SW 1271 (cell line): ENCODE data around the gene MAP1LC3B.
"Not testable (repeated sequence)": the region's sequence is repeated elsewhere in the genome, so short reads cannot be mapped to it uniquely, and the experiment has no call there.

Experiments used
- DNase-seq, 2 experiments: peaks; one replicate each; lab custom pipeline; 2025; lab: John Stamatoyannopoulos, UW

MAP1LC3B gene

DNA sequence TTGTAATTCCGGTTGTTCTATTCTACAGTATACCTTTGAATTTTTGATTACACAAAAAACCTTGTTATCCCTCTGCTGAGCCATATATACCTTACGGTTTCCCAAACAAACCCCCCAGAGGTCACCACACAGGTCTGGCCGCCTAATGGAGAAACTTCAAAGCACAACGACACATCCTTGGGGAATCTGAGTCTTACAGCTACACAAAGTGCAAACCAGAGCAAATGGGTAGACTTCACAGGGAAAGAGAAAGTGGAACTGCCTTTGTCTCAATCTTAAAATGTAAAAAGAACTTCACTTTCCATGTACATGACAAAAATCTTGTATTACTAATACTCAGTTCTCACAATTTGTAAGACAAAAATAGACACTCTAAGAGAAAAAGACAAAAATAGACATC lies 11.3 kb upstream of the MAP1LC3B start:
- no peak for DNase-seq

DNA sequence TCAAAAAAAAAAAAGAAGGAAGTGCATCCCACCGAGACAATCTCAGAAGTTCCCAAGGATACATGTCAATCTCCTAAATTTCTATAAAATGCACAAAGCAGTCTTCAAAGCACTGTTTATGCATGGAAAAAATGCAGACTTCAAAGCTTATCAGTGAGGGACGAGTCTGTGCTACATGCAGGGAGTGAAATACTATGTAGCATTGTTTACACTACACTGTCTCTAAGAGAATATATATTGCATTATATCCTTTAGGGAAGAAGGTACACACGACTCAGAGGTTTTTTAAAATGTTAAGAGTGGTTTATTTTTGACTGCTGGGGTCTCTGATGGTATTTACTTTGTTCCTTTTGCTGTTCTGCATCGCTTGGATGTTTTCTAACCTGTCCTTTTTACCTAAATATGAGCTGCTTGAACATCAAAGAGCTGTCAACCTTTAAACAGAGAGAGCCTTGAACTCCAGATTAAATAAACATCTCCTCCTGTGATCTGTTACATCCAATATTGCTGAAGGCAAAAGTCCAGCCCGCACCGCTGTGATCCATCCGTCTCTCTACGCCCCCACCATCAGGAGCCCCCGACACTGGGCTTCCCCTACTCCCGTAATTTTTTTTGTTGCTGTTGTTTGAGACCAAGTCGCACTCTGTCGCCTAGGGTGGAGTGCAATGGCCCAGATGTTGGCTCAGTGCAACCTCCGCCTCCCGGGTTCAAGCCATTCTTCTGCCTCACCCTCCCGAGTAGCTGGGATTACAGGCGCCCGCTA lies 9.9 kb upstream of the MAP1LC3B start:
- DNase-seq = no peak

GRCh38 chr16:87383505-87384161 lies 8.5 kb upstream of the MAP1LC3B start, which contains the start of gene FBXO31:
Gene FBXO31 (minus strand): TSS chr16:87383776. CDS start chr16:87383744, 32 bp downstream.
- DNase-seq = peak; percentile 61 to 83

DNA sequence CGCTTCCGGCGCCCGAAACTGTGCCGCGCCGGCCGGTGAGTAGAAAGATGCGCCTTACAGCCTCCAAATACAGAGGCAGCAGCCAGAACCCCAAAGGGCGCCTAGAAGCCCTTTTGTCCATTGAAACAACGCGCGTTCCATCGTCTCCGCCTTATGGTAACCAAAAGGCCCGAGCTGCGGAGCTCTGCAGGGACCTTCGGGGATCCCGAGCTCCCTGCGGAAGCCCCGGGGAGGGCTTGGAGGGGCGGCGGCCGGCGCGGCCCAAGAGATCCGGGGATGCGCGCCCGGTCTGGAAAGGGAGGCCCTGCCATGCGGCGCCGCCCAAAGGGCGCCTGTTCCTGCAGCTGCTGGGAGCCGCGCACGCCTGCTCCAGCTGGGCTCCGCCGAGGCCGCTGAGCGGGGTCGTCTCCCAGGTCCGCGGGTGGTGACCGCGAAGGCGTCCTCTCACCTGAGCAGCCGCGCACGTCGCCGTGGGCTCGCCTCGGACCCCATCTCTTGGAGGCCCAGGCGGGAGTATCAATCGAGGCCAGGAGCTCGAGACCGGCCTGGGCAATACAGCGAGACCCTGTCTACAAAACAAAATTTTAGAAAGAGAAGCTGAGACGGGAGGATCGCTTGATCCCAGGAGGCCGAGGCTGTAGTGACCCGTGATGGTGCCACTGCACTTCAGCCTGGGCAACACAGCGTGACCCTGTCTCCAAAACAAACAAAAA lies 7.8 kb upstream of the MAP1LC3B start:
- DNase-seq = no peak

DNA sequence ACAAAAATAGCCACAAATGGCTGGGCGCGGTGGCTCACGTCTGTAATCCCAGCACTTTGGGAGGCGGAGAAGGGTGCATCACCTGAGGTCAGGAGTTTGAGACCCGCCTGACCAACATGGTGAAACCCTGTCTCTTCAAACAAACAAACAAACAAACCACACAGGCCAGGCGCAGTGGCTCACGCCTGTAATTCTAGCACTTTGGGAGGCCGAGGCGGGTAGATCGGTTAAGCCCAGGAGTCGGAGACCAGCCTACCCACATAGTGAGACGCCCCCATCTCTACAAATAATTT lies 7.3 kb upstream of the MAP1LC3B start:
- DNase-seq = not testable (repeated sequence)

DNA sequence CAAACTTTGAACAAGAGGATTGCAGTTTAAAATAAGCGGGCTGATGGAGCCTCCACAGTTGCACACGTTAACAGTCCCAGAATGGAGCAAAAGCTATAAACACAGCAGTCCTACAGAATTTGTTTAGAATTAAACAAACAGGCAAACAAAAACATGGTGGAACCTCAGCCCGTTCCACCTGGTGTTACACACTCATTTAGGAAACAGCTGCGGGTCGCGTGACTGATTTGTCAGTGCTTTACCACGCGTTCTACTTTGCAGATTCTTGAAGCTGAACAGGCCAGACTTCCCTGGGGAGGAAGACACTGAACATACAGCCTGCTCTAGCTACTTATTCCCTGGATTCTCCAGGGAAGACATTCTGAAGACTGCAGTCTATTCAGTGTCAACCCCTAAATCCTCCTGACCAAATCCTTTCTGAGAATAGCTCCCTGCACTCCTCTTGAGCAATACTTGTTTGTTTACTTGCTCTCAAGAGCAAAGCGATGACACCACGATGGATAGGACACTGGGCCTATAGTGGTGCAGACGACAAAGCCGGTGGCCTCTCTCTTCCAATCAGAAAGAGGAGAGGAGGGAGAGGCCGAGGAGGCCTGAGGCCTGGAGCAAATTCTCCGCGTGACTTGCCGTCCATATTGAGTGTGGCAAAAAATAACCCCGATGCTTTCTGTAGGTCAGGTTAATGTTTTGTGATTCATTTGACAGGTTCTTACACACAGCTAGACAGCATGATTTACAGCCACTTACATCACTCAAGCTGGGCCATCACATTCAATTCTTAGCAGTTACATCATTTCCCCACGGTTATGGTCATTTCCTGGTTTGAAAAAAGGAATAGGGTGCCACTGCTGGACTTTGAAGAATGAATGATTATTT lies 4.0 kb upstream of the MAP1LC3B start:
- peak; percentile 97 to 98 for DNase-seq

- DNase-seq = no peak
Measured at GRCh38 chr16:87388818-87389134, 3.4 kb upstream of the MAP1LC3B start.

DNA sequence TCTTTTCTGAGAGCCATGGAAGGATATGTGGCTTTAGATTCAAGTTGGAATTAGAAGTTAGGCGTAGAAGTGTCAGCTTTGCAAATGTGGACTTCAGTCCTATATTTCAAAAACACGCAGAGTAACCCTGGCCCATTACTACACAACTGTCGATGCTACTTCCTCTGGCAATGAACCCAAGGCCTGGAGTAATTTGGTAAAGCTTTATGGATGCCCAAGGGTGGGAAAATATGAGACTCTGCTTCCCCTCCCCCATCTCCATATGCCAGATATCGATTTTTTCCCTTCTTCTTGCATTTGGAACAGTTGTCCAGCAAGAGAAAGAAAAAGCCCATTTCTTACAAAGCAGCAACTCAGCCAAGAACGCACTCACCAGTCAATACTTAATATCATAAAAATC lies 2.9 kb upstream of the MAP1LC3B start:
- DNase-seq = no peak

DNA sequence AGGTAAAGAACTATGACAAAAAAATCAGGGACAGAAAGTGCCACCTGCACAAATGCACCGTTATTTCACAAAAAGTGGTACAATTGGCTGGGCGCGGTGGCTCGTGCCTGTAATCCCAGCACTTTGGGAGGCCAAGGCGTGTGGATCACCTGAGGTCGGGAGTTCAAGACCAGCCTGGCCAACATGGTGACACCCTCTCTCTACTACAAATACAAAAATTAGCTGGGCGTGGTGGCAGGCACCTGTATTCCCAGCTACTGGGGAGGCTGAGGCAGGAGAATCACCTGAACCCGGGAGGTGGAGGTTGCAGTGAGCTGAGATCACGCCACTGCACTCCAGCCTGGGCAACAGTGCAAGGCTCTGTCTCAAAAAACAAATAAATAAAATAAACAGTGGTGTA lies 2.2 kb upstream of the MAP1LC3B start:
- DNase-seq = not testable (repeated sequence)

DNA sequence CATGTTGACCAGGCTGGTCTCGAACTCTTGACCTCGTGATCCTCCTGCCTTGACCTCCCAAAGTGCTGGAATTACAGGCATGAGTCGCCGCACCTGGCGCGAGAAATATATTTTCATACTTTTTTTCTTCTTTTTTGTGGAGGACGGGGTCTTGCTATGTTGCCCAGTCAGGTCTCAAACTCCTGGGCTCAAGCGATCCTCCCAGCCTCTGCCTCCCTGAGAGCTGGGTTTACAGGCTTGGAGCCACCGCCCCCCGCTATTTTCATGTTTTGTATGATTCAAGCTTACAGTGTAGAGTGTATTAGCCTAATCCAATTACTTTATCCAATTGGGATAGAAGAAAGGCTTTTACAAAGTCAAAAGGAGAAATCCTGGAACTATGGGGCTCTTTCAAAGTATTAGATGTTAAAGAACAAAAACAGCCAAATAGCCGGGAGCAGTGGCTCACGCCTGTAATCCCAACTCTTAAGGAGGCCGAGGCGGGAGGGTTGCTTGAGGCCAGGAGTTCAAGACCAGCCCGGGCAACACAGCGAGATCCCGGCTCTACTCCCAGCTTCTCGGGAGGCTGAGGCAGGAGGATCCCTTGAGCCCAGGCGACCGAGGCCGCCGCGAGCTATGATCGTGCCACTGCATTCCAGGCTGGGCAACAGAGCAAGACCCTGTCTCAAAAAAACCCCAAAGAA lies 1.4 kb upstream of the MAP1LC3B start:
- no peak for DNase-seq

GRCh38 chr16:87391324-87391949 lies 699 bp upstream of the MAP1LC3B start:
- no peak for DNase-seq

DNA sequence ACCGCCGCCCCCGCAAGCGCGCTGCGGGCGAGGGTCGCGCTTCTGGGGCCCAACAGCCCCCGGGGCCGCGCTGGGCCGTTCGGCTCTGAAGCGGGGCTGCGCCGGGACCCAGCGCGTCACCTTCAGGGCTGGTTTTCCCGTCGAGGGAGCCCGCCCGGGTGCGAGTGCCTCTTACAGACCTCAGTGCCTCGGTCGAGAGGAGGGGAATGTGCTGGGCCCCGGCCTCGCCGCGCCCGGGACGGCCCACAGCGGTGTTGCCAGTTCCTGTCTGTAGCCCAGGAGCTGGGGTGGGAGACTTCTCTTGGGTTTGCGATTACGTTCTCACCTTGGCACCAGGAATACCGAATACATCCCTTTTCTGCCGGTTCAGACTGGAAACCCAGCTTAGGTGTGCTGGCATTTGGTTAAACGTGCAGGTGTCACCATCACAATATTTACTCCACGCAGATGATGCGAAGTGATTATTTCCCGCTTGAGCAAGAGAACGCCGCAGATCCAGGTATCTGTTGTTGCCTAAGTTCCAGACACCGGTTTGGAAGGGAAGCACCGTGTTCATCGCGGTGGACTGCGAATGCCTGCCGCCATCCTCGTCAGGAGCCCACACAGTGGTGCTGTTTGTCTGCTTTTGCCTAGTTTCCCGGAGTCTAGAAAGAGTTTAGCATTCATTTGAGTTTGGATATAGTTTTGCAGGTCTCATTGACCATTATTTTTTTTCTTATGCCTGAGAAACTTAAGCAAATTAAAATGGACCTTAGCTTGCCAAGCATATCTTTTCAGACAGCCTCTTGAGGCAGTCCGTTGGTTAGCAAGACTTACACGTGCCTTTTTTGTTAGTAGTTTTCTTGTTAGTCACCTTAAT lies 914 bp downstream of the MAP1LC3B start:
- DNase-seq = peak in 1 of 2 experiments; percentile 52

DNA sequence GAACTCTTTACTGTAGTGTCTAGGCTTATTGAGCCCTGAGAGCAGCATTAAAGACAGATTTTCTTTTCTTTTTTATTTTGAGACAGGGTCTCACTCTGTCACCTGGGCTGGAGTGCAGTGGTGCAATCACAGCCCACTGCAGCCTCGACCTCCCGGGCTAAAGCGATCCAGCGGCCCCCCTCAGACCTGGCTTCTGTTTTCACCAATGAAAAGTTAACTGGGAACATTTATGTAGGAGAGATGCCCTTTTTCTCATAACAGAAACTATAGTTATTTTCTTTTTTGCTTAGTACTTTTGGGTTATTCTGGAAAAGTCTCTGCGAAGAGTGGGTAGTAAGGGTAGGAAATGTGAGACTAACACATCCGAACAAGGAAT lies 1.5 kb downstream of the MAP1LC3B start:
- no peak for DNase-seq

GRCh38 chr16:87395181-87395842 lies 3.2 kb downstream of the MAP1LC3B start:
- DNase-seq = no peak

GRCh38 chr16:87404764-87405625 lies 12.9 kb downstream of the MAP1LC3B start:
- DNase-seq = no peak

DNA sequence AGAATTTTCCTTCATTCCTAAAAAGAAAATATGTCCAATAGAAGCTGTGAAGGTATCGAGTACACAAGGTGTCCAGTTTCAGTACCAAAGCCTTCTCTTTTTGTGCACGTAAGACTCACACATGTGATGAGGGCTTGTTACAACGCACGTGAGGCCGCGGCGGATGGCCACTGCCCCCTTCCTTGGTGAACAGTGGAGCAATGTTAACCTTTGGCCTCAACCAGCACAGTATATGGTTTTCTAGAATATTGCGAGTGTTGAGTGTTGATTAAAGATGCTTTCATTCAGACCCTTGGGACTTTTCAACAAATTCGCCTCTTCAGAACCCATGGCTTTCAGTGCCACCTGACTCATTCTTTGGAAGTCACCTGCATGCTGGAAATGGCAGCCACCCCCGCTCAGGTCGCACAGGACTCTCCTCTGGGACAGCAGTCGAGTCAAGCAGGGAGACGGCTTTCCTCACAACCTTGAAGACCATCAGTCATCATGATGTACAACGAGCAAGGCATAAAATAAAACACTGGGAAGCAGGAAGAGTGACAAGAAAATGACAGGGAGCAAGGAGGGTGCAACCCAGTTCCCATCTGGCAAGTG lies 14.5 kb downstream of the MAP1LC3B start:
- no peak for DNase-seq

DNA sequence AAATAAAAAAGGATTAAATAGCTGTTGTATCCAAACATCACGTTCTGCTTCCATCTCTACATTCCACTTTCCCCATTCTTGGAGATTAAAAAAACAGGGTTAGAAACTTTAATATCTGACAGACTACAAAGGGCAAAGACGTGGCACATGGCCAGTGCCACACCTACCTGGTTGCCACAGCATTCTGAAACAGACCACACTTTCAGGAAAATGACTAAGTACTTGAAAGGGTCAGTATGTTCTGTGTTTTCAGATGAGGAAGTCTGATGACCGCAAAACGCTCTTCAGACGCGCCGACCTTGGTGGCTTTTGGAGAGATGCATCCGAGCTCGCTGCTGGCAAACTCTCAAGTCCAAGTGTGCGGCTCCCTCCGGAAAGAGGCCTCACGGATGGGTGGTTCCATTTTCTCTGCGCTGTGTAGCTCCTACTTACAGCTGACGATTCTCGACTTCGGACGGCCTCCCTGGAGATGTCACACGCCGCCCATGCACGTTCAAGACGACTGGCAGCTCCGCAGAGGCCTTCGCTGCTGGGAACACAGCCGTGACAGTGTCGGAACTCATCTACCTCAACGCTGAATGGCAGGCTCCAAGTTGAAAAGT lies 15.5 kb downstream of the MAP1LC3B start:
- no peak for DNase-seq

DNA sequence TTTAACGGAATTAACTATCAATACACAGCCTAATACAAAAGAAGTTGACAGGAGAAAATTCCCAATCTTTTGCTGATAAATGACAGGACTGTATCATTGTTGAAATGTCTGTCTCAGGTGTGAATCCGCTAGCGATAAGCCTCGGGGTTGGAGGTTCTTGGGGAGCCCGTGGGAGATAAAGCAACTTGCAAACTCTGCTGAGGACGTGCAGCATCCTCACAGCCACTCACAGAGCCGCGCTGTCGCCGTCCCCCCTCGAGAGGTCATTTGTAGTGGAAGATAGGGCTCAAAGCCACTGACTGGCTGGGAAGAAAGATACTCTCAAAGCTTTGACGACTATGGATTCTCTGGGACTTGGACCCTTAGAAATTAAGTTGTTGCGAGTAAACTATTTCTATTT lies 17.0 kb downstream of the MAP1LC3B start:
- no peak for DNase-seq
